HepG2 (cell line): ENCODE results near the gene ULBP1. TPM values are rescaled to one million over a fixed set of nuclear protein-coding genes. Genes with fewer than 3 reads are reported as not detected.

Source experiments
- ARID3A ChIP-seq: IDR thresholded peaks from 2 replicates; pipeline ENCODE4 v1.6.1; 2012; ENCODE audit warnings: low read depth, low read length, improper control_type of control experiment
- ATF2 ChIP-seq: sonication (generic); formaldehyde crosslinking; IDR thresholded peaks from 2 replicates; pipeline ENCODE4 v1.4.0; 2020; ENCODE audit warnings: missing genetic modification reagents
- CBX2 ChIP-seq, 2 experiments: fragments of 200-600 bp in 1 of 2; sonication (generic); formaldehyde crosslinking in 1 of 2; IDR thresholded peaks; 2 replicates each; pipeline versions ENCODE4 v1.7.0 to v1.8.1; 2018 to 2022; ENCODE audit warnings: low read depth in 2 of 2, low read length in 1 of 2, mild to moderate bottlenecking in 1 of 2, missing genetic modification reagents in 1 of 2
- CREB1 ChIP-seq, 2 experiments: fragments of 450-650 bp in 1 of 2; IDR thresholded peaks; 2 replicates each; pipeline ENCODE4 v1.6.1; 2016 to 2017; ENCODE audit warnings: control low read depth in 1 of 2, mild to moderate bottlenecking in 1 of 2, missing compliant biosample characterization in 1 of 2, missing genetic modification characterization in 1 of 2
- CREM ChIP-seq, 2 experiments: sonication (generic) in 1 of 2; formaldehyde crosslinking in 1 of 2; IDR thresholded peaks; 2 replicates each; pipeline versions ENCODE4 v1.4.0 to v1.6.1; 2016 to 2020; ENCODE audit warnings: antibody characterized with exemption in 1 of 2, mild to moderate bottlenecking in 1 of 2, missing genetic modification reagents in 1 of 2
- IRF2 ChIP-seq: IDR thresholded peaks from 2 replicates; pipeline ENCODE4 v1.6.1; 2018; ENCODE audit warnings: missing genetic modification reagents, missing compliant biosample characterization
- IRF9 ChIP-seq: sonication (generic); formaldehyde crosslinking; IDR thresholded peaks from 2 replicates; pipeline ENCODE4 v1.8.0; 2022; ENCODE audit warnings: missing genetic modification reagents, mild to moderate bottlenecking, borderline replicate concordance
- NONO ChIP-seq, 2 experiments: fragments of 450-650 bp in 1 of 2; sonication (generic) in 1 of 2; formaldehyde crosslinking in 1 of 2; IDR thresholded peaks in 1 of 2; conservative IDR thresholded peaks in 1 of 2; 2 replicates each; pipeline versions ENCODE4 v1.6.1 to v1.8.0; 2017 to 2022; ENCODE audit warnings: mild to moderate bottlenecking in 1 of 2, missing genetic modification reagents in 1 of 2, moderate library complexity in 1 of 2
- RAD21 ChIP-seq: fragments of 450-650 bp; formaldehyde crosslinking; IDR thresholded peaks from 2 replicates; pipeline ENCODE4 v1.5.0; 2020; ENCODE audit warnings: mild to moderate bottlenecking
- SNAPC4 ChIP-seq: sonication (generic); formaldehyde crosslinking; IDR thresholded peaks from 2 replicates; pipeline ENCODE4 v1.4.0; 2020; ENCODE audit warnings: mild to moderate bottlenecking, missing genetic modification reagents
- ZNF276 ChIP-seq: sonication (generic); formaldehyde crosslinking; IDR thresholded peaks from 2 replicates; pipeline ENCODE4 v1.4.0; 2020; ENCODE audit warnings: mild to moderate bottlenecking, low read depth, missing genetic modification reagents
- ZNF343 ChIP-seq: sonication (generic); formaldehyde crosslinking; IDR thresholded peaks from 2 replicates; pipeline ENCODE4 v1.4.0; 2020; ENCODE audit warnings: mild to moderate bottlenecking, missing genetic modification reagents
- ZNF451 ChIP-seq: sonication (generic); formaldehyde crosslinking; IDR thresholded peaks from 2 replicates; pipeline ENCODE4 v1.5.0; 2020; ENCODE audit warnings: mild to moderate bottlenecking, missing genetic modification reagents
- ZNF572 ChIP-seq: sonication (generic); formaldehyde crosslinking; IDR thresholded peaks from 2 replicates; pipeline ENCODE4 v1.5.1; 2020; ENCODE audit warnings: mild to moderate bottlenecking, missing genetic modification reagents
- polyA plus RNA-seq, 8 experiments: library from polyadenylated mRNA; depleted of rRNA in 3 of 8; stranded (reverse) in 7 of 8; unstranded in 1 of 8; fragments of >200 nt; fragmentation: Illumina TruSeq in 4 of 8; extraction: Trizol in 4 of 8; gene quantifications; 2 replicates each; pipeline versions ENCODE4 v1.2.1 to v1.2.3, GENCODE V29; 2011 to 2016; ENCODE audit warnings: low read depth in 4 of 8, missing spikeins in 1 of 8, mixed read lengths in 1 of 8; ENCODE audit not compliant: insufficient read depth in 1 of 8
- total RNA-seq, 5 experiments: library from RNA; depleted of rRNA; stranded (reverse); fragments of >200 nt; fragmentation: Illumina TruSeq; extraction: Trizol; gene quantifications; 2 replicates each; pipeline ENCODE4 v1.2.3, GENCODE V29; 2016; ENCODE audit warnings: low read depth in 1 of 5

Gene ULBP1
- total and polyA plus RNA-seq, 2 of the 13 experiments (the other 11 are each of a cell fraction or from before 2014, with no cell fraction given), result 0.04 to 0.09 TPM

- TF ChIP-seq ATF2 (CRISPR knock-in tag) (0 out of 2 replicates have a peak, but pooled peaks have one; percentile 30), RAD21 (CRISPR knock-in tag) (peak; percentile 80), IRF9 (CRISPR knock-in tag) (no peak), NONO (IDR thresholded peaks at IDR 0.05) (peak; percentile 87; the same call in 1 of the 2 replicates), NONO (CRISPR knock-in tag; conservative IDR thresholded peaks at IDR 0.05) (no peak), ZNF572 (CRISPR knock-in tag) (no peak), ZNF451 (no peak), ZNF343 (CRISPR knock-in tag) (no peak), ARID3A (peak; percentile 84), CREM (IDR thresholded peaks at IDR 0.05) (peak; percentile 51), CREM (CRISPR knock-in tag; IDR thresholded peaks at IDR 0.05) (no peak), ZNF276 (CRISPR knock-in tag) (no peak), IRF2 (CRISPR knock-in tag) (0 out of 2 replicates have a peak, but pooled peaks have one; percentile 21), CBX2 (IDR thresholded peaks at IDR 0.05; ENCODE audit: low read depth, low read length) (no peak), CBX2 (CRISPR knock-in tag; IDR thresholded peaks at IDR 0.05; ENCODE audit: low read depth) (no peak), CREB1 (IDR thresholded peaks at IDR 0.05) (peak; percentile 92), CREB1 (CRISPR knock-in tag; IDR thresholded peaks at IDR 0.05) (no peak), SNAPC4 (CRISPR knock-in tag) (no peak)
Observed at GRCh38 chr6:149934249-149935156, 29.2 kb upstream of the ULBP1 start (continued).
